Activated gamma-delta T cell (primary cell): ENCODE data around the gene COL15A1.

Source experiments
- DNase-seq: peaks from one replicate; lab custom pipeline; 2025; lab: John Stamatoyannopoulos, UW

The COL15A1 gene

DNA sequence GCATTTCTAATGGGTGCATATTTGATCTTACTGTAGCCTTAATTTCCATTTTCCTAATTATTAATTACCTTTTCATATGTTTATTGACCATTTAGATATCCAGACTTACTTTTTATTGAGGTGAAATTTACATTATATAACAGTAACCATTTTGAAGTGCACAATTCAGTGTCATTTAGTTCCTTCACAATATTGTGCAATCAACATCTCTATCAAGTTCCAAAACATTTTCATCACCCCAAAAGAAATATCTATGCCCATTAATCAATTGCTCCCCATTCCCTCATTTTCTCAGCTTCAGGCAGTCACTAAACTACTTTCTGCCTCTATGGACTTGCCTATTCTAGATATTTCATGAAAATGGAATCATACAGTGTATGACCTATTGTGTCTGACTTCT lies 5.9 kb downstream of the COL15A1 start:
- DNase-seq: no peak

- DNase-seq: no peak
These were observed 6.6 kb downstream of the COL15A1 start for GRCh38 chr9:98950262-98950661.

DNA sequence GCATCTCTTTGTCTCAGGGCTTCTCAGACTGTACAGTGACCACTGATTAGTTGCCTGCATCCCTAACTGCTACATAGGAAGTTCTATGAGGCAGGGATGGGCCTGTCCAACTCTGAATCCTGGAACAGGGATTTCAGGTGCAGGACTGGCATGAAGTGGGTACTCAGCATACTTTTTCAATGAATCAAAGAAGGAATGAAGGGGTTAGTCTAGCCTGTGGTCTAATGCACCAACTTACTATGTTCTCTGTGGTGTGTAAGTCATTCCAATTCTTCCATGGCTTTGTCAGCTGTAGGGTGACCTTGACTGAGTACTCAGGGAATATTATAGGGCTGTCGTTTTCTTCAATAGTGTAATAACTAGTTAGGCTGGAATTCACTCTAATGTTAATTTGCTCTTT lies 8.3 kb downstream of the COL15A1 start:
- DNase-seq: no peak

DNA sequence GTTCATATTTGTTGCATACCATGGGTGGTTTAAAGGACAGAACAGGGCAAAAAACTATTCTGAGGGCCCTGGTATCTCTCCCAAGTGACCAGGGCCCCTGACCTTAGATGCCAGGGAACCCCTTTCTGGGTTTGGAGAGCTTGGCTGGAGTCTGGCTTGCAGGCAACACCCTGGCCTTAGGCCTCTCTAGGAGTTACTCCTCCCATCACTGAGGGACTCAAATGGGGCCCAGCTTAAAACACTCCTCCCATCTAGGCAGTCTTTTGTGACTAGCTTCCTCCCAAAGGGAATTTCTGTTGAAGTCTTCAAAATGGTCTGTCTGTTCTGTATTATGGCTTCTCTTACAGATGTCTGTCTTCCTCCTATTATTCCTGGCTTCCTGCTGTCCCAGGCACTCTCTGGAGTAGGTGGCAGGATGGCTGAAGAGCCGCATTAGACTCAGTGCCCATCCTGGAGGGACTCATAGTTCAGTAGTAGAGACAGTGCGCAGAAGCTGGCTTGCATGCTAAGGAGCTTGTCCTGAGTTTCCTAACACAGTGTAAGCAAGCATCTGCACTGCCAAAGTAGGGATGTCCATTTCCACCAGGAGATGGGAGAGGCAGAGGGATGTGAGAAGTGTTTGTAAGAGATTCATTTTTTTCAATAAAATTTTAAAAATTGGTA lies 10.0 kb downstream of the COL15A1 start:
- no peak for DNase-seq

- DNase-seq: no peak
These were observed 10.5 kb downstream of the COL15A1 start for GRCh38 chr9:98954244-98954610.

GRCh38 chr9:98955259-98955658 lies 11.6 kb downstream of the COL15A1 start:
- DNase-seq: no peak

- no peak for DNase-seq
These were observed 14.1 kb downstream of the COL15A1 start for GRCh38 chr9:98957826-98958225.

DNA sequence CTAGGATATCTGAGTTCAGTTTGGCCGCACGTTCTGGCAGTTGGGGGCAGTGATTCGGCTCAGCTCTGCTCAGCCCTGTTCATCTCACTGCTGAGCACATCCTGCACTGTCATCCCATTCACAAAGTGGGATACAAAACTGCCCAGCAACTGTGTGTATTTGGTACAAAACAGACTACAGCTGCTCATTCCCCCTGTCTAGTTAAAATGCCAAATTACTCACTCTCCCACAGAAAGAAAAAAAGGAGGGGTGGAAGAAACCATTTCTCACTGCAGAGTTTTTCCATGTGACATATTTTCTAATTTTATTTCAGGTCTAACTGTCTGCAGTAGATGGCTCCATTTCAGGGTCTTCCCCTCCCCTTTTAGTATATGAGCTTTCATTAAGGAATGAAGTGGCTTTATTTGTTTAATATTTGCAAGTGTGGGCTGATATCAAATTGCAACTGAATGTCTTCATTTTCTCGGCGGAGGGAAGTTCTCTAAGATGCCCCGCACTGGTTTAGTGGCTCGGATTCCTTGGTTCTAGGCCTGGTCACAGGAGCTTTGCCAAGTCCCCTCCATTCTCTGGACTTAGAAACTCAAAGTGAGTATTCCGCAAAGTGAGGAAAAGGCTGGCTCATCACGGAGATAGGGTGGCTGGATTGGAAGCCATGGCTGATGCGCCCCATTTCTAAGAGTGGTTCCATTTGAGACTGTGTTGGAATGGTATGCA lies 14.7 kb downstream of the COL15A1 start:
- DNase-seq: no peak

DNA sequence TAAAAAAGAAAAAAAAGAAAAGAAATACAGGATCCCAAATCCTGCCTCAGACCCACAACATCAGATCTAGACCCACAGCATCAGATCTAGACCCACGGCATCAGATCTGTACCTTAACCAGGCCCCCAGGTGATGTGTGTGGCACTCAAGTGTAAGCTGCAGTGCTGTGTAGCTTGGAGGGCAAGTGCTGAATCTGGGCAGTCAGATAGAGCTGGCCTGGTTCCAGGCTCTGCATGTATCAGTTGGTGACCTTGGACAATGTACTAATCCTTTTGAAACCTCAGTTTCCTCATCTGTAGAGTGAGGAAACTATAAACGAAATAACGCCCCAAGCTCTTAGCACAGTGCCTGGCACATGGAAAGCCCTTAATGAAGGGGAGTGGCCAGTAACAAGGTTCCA lies 16.7 kb downstream of the COL15A1 start:
- DNase-seq: no peak

- no peak for DNase-seq
These were observed 17.9 kb downstream of the COL15A1 start for GRCh38 chr9:98961513-98962180.

DNA sequence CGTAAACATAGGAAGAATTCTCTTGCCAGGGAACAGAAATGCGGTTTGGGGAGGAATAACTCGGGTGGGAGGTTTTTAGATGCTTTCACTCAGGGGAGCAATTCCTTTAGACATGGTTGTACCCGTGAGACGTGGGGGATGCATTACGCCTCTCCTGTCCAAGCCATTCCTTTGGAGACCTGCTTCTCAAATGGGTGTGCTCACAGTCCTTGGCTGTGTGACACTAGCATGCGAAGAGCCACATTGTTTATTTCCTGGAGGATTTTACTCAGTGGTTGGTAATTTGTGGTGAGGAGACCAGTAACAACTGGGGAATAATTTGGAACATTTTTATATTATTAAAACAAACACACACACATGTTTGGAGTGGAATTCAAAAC lies 18.5 kb downstream of the COL15A1 start:
- no peak for DNase-seq

GRCh38 chr9:98962861-98963260 lies 19.2 kb downstream of the COL15A1 start:
- DNase-seq: no peak

- no peak for DNase-seq
These were observed 20.5 kb downstream of the COL15A1 start for GRCh38 chr9:98964201-98964600.

DNA sequence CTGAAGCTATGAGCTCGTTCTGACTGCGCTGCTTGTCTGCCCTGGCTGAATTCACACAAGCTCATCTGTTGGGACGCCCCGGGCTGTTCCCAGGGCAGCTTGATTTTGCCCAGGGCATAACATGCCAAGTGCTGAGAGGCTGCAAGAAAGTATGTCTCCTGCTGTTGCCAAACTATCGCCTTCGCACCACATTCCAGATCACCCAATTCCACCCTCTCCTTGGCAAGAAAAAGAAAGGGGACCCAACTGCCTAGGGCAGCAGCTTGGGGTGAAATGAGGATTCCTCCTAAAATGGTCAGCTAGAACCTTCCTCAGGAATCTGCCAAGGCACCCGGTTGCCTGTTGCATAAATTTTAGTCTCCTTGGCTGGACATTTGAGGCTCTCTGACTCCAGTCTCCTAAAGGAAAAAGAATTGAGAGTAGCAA lies 21.2 kb downstream of the COL15A1 start:
- DNase-seq: no peak

- DNase-seq: no peak
These were observed 23.0 kb downstream of the COL15A1 start for GRCh38 chr9:98966676-98967075.

- DNase-seq: no peak
These were observed 23.6 kb downstream of the COL15A1 start for GRCh38 chr9:98967257-98967656.

- DNase-seq: no peak
These were observed 24.0 kb downstream of the COL15A1 start for GRCh38 chr9:98967680-98968079.

DNA sequence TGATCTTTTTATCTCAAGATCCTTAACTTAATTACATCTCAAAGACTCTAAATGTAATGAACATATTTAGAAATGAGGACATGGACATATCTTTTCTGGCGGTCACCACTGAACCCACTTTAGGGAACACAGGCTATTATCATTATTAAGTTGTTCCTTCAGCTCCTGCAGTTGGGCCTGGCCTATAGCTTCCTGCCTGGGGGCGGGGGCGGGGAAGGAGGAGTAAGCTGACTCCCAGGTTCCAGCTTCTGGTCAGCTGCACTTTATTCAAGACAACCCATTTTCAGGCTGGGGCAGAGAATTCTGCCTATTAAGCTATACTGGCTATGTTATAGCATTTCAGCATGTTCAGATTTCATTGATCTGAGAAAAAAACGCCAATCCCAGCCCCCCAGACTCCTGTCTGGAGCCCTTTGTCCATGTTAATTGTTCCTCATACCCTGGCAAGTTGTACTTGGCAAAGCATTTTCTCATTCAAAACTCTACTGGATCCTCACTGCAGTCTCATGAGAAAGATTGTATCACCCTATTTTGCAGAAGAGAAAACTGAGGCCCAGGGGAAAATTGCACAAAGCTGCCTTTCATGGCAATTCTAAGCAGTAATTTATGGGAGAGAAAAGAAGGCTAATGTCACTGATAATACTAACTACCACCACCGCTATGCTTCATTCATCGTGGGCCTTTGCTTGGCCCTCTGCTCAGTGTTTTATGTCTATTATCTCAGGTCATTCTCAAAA lies 25.1 kb downstream of the COL15A1 start:
- no peak for DNase-seq

- no peak for DNase-seq
These were observed 26.9 kb downstream of the COL15A1 start for GRCh38 chr9:98970532-98971041.

GRCh38 chr9:98971168-98971914 lies 27.6 kb downstream of the COL15A1 start:
- no peak for DNase-seq

GRCh38 chr9:98971915-98972223 lies 28.2 kb downstream of the COL15A1 start:
- DNase-seq: no peak

DNA sequence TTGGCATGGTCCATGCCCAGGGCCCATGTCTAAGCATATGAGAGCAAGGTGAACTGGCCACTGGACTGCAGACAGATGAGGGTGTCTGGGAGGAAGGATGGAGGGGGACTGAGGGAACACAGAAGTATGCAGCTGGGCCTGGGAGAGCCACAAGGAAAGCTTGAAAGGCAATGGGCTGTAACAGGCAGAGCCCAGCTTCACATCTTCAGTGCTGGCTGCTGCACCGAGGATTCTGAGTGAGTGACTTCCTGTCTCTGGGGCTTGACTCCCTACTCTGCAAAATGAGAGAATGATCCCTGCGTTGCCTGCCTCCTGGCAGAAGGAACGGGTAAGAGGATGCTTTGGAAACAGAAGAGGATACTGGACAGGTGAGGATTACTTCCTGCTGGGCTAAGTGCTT lies 29.0 kb downstream of the COL15A1 start:
- no peak for DNase-seq
